ENCODE measurements around the gene SPSB1. TPM values are rescaled to one million over a fixed set of nuclear protein-coding genes. Genes with fewer than 3 reads are reported as not detected.

SPSB1 gene
- total RNA-seq, 1 donor from 2014 or later = 22.0 TPM

GRCh38 chr1:9319208-9319788, 26.6 kb downstream of the SPSB1 start:
- Mint-ChIP-seq H3K4me3 (no peak overlapping the region), H3K27me3 (ENCODE audit: low read depth) (no peaks in the 10 kb centered on the region), H3K4me1 (peaks cover 35% of the 10 kb centered on the region), H3K9me3 (no peaks in the 10 kb centered on the region), H3K36me3 (no peaks in the 10 kb centered on the region), H3K27ac (no peak overlapping the region)
- DNase-seq (ENCODE audit: low spot score in 2 of 2, unreplicated experiment in 2 of 2) = no peak
- TF ChIP-seq, protein P1, sequence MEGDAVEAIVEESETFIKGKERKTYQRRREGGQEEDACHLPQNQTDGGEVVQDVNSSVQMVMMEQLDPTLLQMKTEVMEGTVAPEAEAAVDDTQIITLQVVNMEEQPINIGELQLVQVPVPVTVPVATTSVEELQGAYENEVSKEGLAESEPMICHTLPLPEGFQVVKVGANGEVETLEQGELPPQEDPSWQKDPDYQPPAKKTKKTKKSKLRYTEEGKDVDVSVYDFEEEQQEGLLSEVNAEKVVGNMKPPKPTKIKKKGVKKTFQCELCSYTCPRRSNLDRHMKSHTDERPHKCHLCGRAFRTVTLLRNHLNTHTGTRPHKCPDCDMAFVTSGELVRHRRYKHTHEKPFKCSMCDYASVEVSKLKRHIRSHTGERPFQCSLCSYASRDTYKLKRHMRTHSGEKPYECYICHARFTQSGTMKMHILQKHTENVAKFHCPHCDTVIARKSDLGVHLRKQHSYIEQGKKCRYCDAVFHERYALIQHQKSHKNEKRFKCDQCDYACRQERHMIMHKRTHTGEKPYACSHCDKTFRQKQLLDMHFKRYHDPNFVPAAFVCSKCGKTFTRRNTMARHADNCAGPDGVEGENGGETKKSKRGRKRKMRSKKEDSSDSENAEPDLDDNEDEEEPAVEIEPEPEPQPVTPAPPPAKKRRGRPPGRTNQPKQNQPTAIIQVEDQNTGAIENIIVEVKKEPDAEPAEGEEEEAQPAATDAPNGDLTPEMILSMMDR (IDR thresholded peaks at IDR 0.05; ENCODE audit: unreplicated experiment) = no peak

GRCh38 chr1:9319789-9320519, 27.3 kb downstream of the SPSB1 start:
- Mint-ChIP-seq H3K27ac (peak overlapping the region; percentile 91), H3K4me1 (peaks cover 35% of the 10 kb centered on the region), H3K4me3 (no peak overlapping the region), H3K36me3 (no peaks in the 10 kb centered on the region), H3K27me3 (ENCODE audit: low read depth) (no peaks in the 10 kb centered on the region), H3K9me3 (no peaks in the 10 kb centered on the region)
- TF ChIP-seq, protein P1 (IDR thresholded peaks at IDR 0.05; ENCODE audit: unreplicated experiment) = no peak
- DNase-seq (ENCODE audit: low spot score in 2 of 2, unreplicated experiment in 2 of 2) = no peak

DNA sequence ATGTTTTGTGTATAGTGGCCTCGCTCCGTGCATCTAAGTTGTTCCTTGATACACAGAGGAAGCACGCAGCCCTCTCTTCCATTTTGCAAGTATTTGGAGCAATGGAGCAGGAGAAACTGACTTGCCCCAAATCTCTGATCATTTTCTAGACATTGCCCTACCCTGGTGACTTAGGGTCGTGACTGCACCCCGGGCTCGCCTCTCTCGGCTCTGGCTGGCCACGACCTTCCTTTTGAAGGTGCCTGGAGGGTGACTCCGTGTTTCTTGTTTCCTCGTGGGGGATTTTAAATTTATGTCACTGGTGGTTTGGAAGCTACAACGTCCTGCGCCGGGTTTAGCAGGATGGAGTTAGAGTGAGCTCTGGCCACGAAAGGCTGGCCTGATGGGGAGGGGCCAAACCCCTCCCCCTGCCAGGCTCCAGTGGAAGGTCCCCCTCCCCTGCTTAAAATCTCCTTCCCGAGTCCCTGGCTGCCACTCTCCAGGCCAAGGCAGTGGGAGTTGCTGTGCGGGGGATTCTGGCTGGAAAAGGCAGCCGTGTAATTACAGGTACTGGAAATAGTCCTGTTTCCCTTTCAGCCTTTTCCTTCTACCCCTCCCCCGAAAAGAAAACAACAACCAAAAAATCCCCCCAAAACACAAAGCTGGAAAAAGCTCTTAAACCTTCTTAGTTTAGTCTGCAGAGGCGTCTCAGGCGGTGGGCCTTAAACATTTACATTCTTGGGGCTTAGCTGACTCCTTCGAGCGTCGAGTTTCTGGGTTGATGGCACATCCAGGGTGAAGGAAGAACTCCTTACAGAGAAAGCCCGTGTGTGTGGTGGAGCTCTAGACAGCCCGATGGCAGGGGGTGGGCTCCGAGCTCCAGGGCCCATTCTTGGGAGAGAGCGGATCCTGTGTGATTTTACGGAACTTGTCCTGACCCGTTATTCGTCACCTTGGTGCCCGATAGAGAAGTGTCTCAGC, 28.1 kb downstream of the SPSB1 start:
- TF ChIP-seq, protein P1 (IDR thresholded peaks at IDR 0.05; ENCODE audit: unreplicated experiment) = no peak
- DNase-seq (ENCODE audit: low spot score in 2 of 2, unreplicated experiment in 2 of 2) = no peak
- Mint-ChIP-seq H3K36me3 (no peaks in the 10 kb centered on the region), H3K9me3 (no peaks in the 10 kb centered on the region), H3K27me3 (ENCODE audit: low read depth) (no peaks in the 10 kb centered on the region), H3K4me3 (peak overlapping the region; percentile 13), H3K4me1 (peaks cover 38% of the 10 kb centered on the region), H3K27ac (peak overlapping the region; percentile 91)

- DNase-seq (ENCODE audit: low spot score in 2 of 2, unreplicated experiment in 2 of 2) = no peak
- peaks cover 44% of the 10 kb centered on the region for H3K4me1 Mint-ChIP-seq
- H3K27ac Mint-ChIP-seq = peak overlapping the region; percentile 91
- H3K27me3 Mint-ChIP-seq (ENCODE audit: low read depth) = no peaks in the 10 kb centered on the region
- no peaks in the 10 kb centered on the region for H3K9me3 Mint-ChIP-seq
- H3K4me3 Mint-ChIP-seq = no peak overlapping the region
- TF ChIP-seq, protein P1 (IDR thresholded peaks at IDR 0.05; ENCODE audit: unreplicated experiment) = no peak
- H3K36me3 Mint-ChIP-seq = no peaks in the 10 kb centered on the region
Measured at GRCh38 chr1:9321480-9321849, 28.8 kb downstream of the SPSB1 start.

- Mint-ChIP-seq H3K27ac (no peak overlapping the region), H3K27me3 (ENCODE audit: low read depth) (no peaks in the 10 kb centered on the region), H3K4me1 (peaks cover 46% of the 10 kb centered on the region), H3K4me3 (no peak overlapping the region), H3K36me3 (no peaks in the 10 kb centered on the region), H3K9me3 (no peaks in the 10 kb centered on the region)
- TF ChIP-seq, protein P1 (IDR thresholded peaks at IDR 0.05; ENCODE audit: unreplicated experiment) = no peak
- DNase-seq (ENCODE audit: low spot score in 2 of 2, unreplicated experiment in 2 of 2) = no peak
Measured at GRCh38 chr1:9321986-9322660, 29.4 kb downstream of the SPSB1 start.

Data from mesothelial cell of epicardium (in vitro differentiated cells).